ENCODE measurements around the gene GNB2. TPM values are rescaled to one million over a fixed set of nuclear protein-coding genes. Genes with fewer than 3 reads are reported as not detected.

The GNB2 gene
- total RNA-seq: 228 and 230 TPM in 2 replicates

- intact Hi-C loops (cut with micrococcal nuclease): loop anchor here (1.0 to 10.0 kb wide), 13 partner anchors 17 to 589 kb away; partner anchors contain the start of genes ACTL6B, COPS6, FBXO24 and LRCH4
Measured at GRCh38 chr7:100673302-100673941, at the start of gene GNB2. TSS of gene GNB2 (plus strand) at chr7:100673740. CDS start at chr7:100676266, 2,526 bp downstream.

DNA sequence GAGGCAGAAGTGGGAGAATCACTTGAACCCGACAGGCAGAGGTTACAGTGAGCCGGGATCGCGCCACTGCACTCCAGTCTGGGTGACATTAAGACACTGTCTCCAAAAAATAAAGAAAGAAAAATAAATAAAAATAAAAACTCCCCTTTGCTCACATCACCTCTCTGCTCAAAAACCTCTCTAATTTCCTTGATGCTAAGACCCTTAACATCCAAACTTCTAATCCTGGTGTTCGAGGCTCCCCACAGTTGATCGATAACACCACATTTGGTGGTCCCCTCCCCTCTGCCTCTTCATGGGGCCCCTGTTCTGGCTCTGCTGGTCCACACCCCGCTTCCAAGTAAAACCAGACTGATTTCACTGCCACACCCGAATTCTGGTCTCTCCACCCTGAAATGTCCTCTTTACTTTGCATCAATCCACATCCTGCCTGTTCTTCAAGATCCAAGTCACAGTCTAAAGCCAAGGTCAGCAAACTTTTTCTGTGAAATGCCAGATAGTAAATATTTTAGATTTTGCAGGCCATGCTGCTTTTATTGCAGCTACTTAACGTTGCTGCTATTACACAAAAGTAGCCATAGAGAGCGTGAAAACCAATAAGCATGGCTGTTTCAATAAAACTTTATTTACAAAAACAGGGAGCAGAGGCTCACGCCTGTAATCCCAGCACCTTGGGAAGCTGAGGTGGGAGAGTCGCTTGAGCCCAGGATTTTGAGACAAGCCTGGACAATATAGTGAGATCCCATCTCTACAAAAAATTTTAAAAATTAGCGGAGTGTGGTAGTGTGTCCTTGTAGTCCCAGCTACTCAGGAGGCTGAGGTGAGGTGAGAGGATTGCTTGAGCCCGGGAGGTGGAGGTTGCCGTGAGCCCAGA is 49.4 kb upstream of the GNB2 start:
- intact Hi-C loops (cut with micrococcal nuclease): no loop called here

DNA sequence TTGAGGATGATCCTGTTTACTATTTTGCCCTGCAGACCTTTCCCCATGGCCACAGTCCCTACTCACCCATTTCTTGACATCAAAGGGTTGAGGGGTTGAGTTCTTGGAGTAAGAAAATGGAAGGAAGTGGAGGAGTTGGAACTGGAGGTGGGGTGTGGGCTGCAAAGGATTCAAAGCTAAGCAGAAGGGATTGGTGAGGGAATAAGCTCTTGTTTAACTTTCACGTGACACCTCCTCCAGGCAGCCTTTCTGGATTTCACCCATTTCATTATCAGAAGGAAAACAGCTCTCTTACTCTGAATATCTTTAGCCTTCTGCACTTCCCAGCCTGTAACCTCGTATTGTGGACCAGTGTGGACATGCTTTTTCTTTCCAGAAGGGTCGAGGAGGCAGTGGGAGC is 47.5 kb upstream of the GNB2 start:
- intact Hi-C loops (cut with micrococcal nuclease): loop anchor here (1.0 to 5.0 kb wide), 11 partner anchors 14 to 261 kb away; partner anchors contain the start of genes ACTL6B, FBXO24, GNB2 and LRCH4

DNA sequence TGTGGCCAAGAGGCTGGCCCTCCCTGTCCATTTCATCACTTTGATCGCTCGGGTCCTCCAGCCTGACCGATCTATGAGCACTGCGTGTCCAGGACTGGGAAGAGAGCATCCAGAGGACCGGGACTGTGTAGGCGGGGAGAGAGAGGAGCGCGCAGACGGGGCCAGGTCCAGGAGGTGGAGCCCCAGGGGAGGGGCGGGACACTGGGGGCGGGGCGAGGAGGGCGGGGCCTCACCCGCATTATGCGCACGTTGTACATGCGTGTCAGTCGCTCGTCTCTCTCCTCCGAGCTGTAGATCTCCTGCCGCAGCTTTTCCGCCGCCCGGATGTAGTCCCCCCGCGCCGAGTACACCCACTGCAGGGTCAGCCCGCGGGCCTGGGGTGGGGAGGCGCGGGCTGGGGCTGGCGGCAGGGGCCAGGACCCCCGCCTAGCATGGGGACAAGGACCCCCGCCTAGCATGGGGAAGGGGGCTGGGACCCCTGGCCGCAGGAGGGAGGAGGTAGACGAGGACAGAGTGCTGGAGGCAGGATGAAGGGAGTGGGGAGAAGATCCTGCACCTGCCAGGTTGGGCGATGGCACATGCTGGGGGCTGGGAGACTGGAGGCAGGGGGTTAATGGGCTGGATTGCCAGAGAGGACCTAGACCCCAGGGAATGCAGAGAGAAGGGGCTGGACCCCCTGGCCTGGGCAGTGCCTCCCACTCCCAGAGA is 46.9 kb upstream of the GNB2 start:
- intact Hi-C loops (cut with micrococcal nuclease): loop anchor here (1.0 to 5.0 kb wide), 11 partner anchors 14 to 261 kb away; partner anchors contain the start of genes ACTL6B, FBXO24, GNB2 and LRCH4

GRCh38 chr7:100627238-100627549 is 46.3 kb upstream of the GNB2 start:
- intact Hi-C loops (cut with micrococcal nuclease): loop anchor here (5.0 kb wide), 1 partner anchor 260 kb away; the partner anchor contains the start of gene UFSP1

DNA sequence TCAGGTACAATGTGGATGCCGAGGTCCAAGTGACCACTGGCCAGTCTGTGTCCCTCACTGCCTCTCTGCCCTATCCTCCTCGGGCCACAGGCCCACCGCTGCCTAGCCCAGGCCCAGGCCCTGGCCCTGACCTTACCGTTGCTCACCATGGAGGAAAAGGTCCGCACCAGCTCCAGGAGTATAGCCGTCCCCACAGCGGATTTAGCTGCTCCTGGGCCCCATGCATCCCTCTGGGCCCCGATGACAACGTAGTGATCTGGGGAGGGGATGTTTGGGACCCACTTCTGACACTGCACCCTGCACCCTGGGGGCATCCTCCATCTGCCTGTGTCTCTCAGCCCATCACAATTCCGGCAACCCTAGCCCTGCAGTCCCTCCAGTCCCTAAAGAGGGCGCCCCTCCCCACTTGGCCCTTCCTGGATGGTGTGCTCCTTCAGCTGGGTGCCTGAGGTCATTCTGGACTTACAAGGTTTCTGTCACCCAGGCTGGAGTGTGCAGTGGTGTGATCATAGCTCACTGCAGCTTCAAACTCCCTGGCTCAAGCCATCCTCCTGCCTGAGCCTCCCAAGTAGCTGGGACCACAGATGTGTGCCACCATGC is 44.3 kb upstream of the GNB2 start:
- intact Hi-C loops (cut with micrococcal nuclease): loop anchor here (5.0 kb wide), 1 partner anchor 258 kb away; the partner anchor contains the start of gene UFSP1

DNA sequence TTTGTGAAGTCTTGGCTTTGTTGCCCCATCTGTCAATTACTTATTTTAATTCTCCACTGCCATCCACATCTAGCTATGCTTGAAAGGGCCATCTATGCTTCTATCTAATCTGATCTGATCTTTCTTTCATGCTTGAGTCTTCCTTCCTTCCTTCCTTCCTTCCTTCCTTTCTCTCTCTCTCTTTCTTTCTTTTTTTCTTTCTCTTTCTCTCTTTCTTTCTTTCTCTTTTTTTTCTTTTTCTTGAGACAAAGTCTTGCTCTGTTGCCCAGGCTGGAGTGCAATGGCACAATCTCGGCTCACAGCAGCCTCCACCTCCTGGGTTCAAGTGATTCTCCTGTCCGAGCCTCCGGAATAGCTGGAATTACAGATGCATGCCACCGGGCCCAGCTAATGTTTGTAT is 43.5 kb upstream of the GNB2 start:
- intact Hi-C loops (cut with micrococcal nuclease): no loop called here

- intact Hi-C loops (cut with micrococcal nuclease): loop anchor here (1.0 kb wide), 1 partner anchor 60 kb away; no protein-coding TSS in a partner anchor
Measured at GRCh38 chr7:100632951-100633717, 40.4 kb upstream of the GNB2 start.

- intact Hi-C loops (cut with micrococcal nuclease): no loop called here
Measured at GRCh38 chr7:100639995-100640516, 33.5 kb upstream of the GNB2 start.

GRCh38 chr7:100640517-100641440 is 32.8 kb upstream of the GNB2 start:
- intact Hi-C loops (cut with micrococcal nuclease): no loop called here

GRCh38 chr7:100641463-100641859 is 32.1 kb upstream of the GNB2 start, which contains the start of gene TFR2:
TSS of gene TFR2 (minus strand) at chr7:100641552. CDS start at chr7:100641509, 43 bp downstream.
- intact Hi-C loops (cut with micrococcal nuclease): no loop called here

- intact Hi-C loops (cut with micrococcal nuclease): no loop called here
Measured at GRCh38 chr7:100641860-100642533, 31.5 kb upstream of the GNB2 start.

- intact Hi-C loops (cut with micrococcal nuclease): no loop called here
Measured at GRCh38 chr7:100642534-100642907, 31.0 kb upstream of the GNB2 start.

GRCh38 chr7:100649826-100650565 is 23.5 kb upstream of the GNB2 start:
- intact Hi-C loops (cut with micrococcal nuclease): no loop called here

DNA sequence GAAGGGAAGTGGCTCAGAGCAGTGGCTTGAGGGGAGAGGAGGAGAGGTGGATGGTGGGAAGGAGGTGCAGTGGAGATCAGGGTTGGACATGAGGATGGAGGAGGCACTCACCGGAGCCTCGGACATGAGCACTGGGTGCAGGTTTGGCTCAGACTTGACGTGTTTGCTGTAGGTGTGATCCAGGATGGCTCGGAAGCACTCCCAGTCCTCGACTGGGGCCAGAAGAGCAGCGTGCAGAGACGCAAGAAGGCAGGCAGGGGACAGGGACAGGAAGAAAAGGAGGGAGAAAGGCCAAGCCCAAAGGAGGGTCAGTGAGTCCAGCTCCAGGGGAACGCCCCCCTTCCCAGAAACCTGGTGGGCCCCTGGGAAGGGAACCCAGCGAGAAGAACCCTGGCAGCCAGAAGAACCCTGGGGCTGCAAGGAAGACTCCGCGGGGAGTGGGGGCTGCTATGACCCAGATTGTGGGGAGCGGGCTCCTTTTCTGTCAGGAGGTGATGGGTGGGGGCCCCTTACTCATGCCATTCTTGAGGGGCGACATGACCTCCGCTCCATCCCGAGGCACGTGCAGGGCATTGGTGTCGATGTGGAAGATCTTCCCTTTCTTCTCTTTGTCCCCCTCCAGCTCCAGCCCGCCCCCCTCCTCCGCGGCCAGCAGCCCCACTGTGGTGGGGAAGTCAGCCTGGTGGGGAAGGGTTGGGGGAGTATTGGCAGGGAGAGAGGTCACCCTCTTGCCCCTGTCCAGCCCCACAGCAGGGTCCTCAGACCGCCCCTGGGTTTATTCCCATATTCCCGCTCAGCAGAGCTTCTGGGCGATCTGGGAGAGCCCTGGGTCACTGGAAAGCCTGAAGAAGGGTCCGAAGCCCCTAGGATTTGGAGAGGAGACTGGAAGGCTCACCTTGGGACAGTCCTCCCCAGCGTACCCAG is 18.4 kb upstream of the GNB2 start:
- intact Hi-C loops (cut with micrococcal nuclease): no loop called here

GRCh38 chr7:100655908-100656674 is 17.4 kb upstream of the GNB2 start, which contains the start of gene ACTL6B:
TSS of gene ACTL6B (minus strand) at chr7:100656448. CDS start at chr7:100656354, 94 bp downstream.
- intact Hi-C loops (cut with micrococcal nuclease): loop anchor here (1.0 kb wide), 3 partner anchors 17 to 44 kb away; partner anchors contain the start of genes GNB2 and MOSPD3
